Inferior parietal cortex (tissue), 1 donor: Measurements from ENCODE around the gene CARD8.
"Not testable (repeated sequence)": the region's sequence is repeated elsewhere in the genome, so short reads cannot be mapped to it uniquely, and the experiment has no call there.

Experiments
- DNase-seq: peaks from one replicate; pipeline ENCODE4 v3.0.0-alpha.2; 2016; ENCODE audit errors: extremely low spot score

CARD8 gene

GRCh38 chr19:48265326-48265725 is 9.6 kb upstream of the CARD8 start:
- not testable (repeated sequence) for DNase-seq

- not testable (repeated sequence) for DNase-seq
Observed at GRCh38 chr19:48260359-48260714, 4.6 kb upstream of the CARD8 start.

GRCh38 chr19:48258992-48259391 is 3.3 kb upstream of the CARD8 start:
- not testable (repeated sequence) for DNase-seq

- DNase-seq = no peak
Observed at GRCh38 chr19:48258350-48258749, 2.6 kb upstream of the CARD8 start.

- DNase-seq = no peak
Observed at GRCh38 chr19:48254529-48254970, 1.2 kb downstream of the CARD8 start.

- no peak for DNase-seq
Observed at GRCh38 chr19:48253999-48254398, 1.7 kb downstream of the CARD8 start.

GRCh38 chr19:48252609-48253008 is 3.1 kb downstream of the CARD8 start:
- no peak for DNase-seq

GRCh38 chr19:48250290-48251025 is 5.3 kb downstream of the CARD8 start:
- DNase-seq = no peak

GRCh38 chr19:48249502-48250014 is 6.2 kb downstream of the CARD8 start:
- DNase-seq = no peak

GRCh38 chr19:48248081-48248833 is 7.5 kb downstream of the CARD8 start:
- DNase-seq = no peak

GRCh38 chr19:48247212-48247611 is 8.5 kb downstream of the CARD8 start:
- DNase-seq = no peak

GRCh38 chr19:48246101-48246500 is 9.6 kb downstream of the CARD8 start:
- no peak for DNase-seq

- DNase-seq = no peak
Observed at GRCh38 chr19:48244281-48244680, 11.4 kb downstream of the CARD8 start.

- DNase-seq = not testable (repeated sequence)
Observed at GRCh38 chr19:48241771-48242170, 13.9 kb downstream of the CARD8 start.

- no peak for DNase-seq
Observed at GRCh38 chr19:48239582-48240141, 16.1 kb downstream of the CARD8 start.

GRCh38 chr19:48239120-48239519 is 16.6 kb downstream of the CARD8 start:
- no peak for DNase-seq

GRCh38 chr19:48237057-48237456 is 18.7 kb downstream of the CARD8 start:
- no peak for DNase-seq

GRCh38 chr19:48230555-48231129 is 25.1 kb downstream of the CARD8 start:
- DNase-seq = no peak

GRCh38 chr19:48221628-48222027 is 34.1 kb downstream of the CARD8 start:
- DNase-seq = no peak

GRCh38 chr19:48220784-48221183 is 34.9 kb downstream of the CARD8 start:
- not testable (repeated sequence) for DNase-seq

GRCh38 chr19:48218997-48219396 is 36.7 kb downstream of the CARD8 start:
- no peak for DNase-seq

- no peak for DNase-seq
Observed at GRCh38 chr19:48216933-48217332, 38.8 kb downstream of the CARD8 start.
